ENCODE measurements around the gene ZFYVE28. TPM values are rescaled to one million over a fixed set of nuclear protein-coding genes. Genes with fewer than 3 reads are reported as not detected.

The ZFYVE28 gene
- total RNA-seq, 1 experiment from 2014 or later = 19.2 TPM

DNA sequence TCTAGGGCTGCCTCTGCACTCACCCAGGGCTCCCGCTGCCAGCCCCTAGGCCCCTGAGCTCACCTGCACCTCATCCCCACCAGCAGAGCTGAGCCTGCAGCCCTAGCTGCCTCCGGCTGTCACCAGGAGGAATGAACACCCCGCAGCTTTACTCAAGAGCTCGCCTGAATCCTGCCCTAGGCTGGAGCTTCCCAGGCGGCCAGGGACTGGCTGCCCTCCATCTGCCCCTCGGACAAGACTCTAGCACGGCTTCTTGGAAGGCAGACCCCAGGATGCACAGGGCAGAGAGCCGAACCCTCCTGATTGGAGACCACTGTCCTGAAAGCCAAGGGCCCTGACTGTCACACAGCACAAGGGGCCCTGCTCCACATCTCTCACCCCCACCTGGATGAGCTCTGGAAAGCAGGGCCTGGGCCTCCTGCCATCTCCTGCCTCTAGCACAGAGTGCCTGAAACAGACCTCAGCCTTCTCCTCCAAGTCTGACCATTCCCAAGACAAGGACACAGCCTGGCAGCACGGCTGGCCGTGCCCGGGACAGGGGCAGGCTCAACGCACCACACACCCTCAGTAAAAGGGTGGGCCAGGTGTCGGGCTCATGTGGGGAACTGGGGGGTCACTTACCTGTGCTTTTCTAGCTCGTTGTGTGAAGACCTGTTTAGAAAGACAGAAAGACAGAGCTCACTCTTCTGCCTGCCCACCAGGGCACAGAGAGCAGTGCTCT lies 160.9 kb downstream of the ZFYVE28 start:
- CTCF ChIA-PET = no interaction called here
- no peak for ATAC-seq
- no peaks in the 10 kb centered on the region for H4K20me1 ChIP-seq (ENCODE audit: insufficient read depth)
- H3K9me3 ChIP-seq (ENCODE audit: control insufficient read depth in 1 of 2, insufficient read depth in 1 of 2, low read depth in 1 of 2, low read length in 2 of 2) = no peaks in the 10 kb centered on the region
- TF ChIP-seq CTCF (IDR thresholded peaks at IDR 0.05 in 2 of 3, conservative IDR thresholded peaks at IDR 0.05 in 1 of 3; ENCODE audit: borderline replicate concordance in 1 of 3, insufficient read depth in 1 of 3, low read depth in 2 of 3, low read length in 2 of 3) (no peak), SP1 (IDR thresholded peaks at IDR 0.05; ENCODE audit: low read depth) (no peak), JUND (IDR thresholded peaks at IDR 0.05) (no peak), POLR2A (IDR thresholded peaks at IDR 0.05; ENCODE audit: borderline replicate concordance, extremely low read depth, insufficient read depth, insufficient read length) (no peak), POLR2AphosphoS5 (IDR thresholded peaks at IDR 0.05; ENCODE audit: low read depth, low read length) (no peak), EZH2phosphoT487 (IDR thresholded peaks at IDR 0.05; ENCODE audit: borderline replicate concordance) (no peak), TCF7L2 (IDR thresholded peaks at IDR 0.05; ENCODE audit: borderline replicate concordance, extremely low read depth, insufficient read depth, insufficient read length) (no peak), CEBPB (IDR thresholded peaks at IDR 0.05; ENCODE audit: low read depth) (no peak), FOSL1 (IDR thresholded peaks at IDR 0.05; ENCODE audit: low read depth) (no peak), ZFX (IDR thresholded peaks at IDR 0.05) (no peak), SIN3A (IDR thresholded peaks at IDR 0.05; ENCODE audit: low read depth) (no peak), ELF1 (IDR thresholded peaks at IDR 0.05; ENCODE audit: borderline replicate concordance, low read depth) (no peak), YY1 (IDR thresholded peaks at IDR 0.05; ENCODE audit: extremely low read depth, insufficient replicate concordance, low read depth, low read length) (no peak), EZH2 (IDR thresholded peaks at IDR 0.05) (no peak), SRF (IDR thresholded peaks at IDR 0.05; ENCODE audit: low read depth) (no peak), CBX3 (IDR thresholded peaks at IDR 0.05; ENCODE audit: low read depth) (no peak), RAD21 (IDR thresholded peaks at IDR 0.05; ENCODE audit: low read depth) (no peak)
- TF ChIP-seq, protein P1, sequence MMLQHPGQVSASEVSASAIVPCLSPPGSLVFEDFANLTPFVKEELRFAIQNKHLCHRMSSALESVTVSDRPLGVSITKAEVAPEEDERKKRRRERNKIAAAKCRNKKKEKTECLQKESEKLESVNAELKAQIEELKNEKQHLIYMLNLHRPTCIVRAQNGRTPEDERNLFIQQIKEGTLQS (IDR thresholded peaks at IDR 0.05) = no peak
- no peak overlapping the region for H2AFZ ChIP-seq (ENCODE audit: low read depth, low read length, poor library complexity, severe bottlenecking)
- H3K4me2 ChIP-seq (ENCODE audit: low read length) = no peak overlapping the region
- H3K36me3 ChIP-seq (ENCODE audit: control insufficient read depth in 1 of 2, insufficient read depth in 2 of 2, low read length in 2 of 2) = no peaks in the 10 kb centered on the region
- no peak overlapping the region for H3K9ac ChIP-seq (ENCODE audit: low read length)
- RAD21 ChIA-PET (ENCODE audit: low non-redundant PET in 1 of 2, low total read pairs in 2 of 2, uncharacterized antibody in 2 of 2, unreplicated experiment in 2 of 2) = no interaction called here
- no peaks in the 10 kb centered on the region for H3K27me3 ChIP-seq (ENCODE audit: insufficient read depth, low read length)
- POLR2A ChIA-PET = interaction anchor here (0.6 kb wide), 1 partner anchor 836 kb away, joined by 4 read pairs; no protein-coding TSS in a partner anchor
- H3K4me3 ChIP-seq (replicated peaks in 1 of 2; ENCODE audit: low read depth in 1 of 2, low read length in 2 of 2) = no peak overlapping the region
- no peaks in the 10 kb centered on the region for H3K79me2 ChIP-seq (ENCODE audit: insufficient read depth, low read length)
- H3K9me2 ChIP-seq (ENCODE audit: insufficient read depth) = no peaks in the 10 kb centered on the region
- intact Hi-C loops (cut with micrococcal nuclease) = no loop called here
- DNase-seq (ENCODE audit: low read depth, low spot score) = no peak
- BruUV-seq (replicated peaks) = no TSS peak
- peaks cover 6 to 10% of the 10 kb centered on the region in 2 experiments; a peak in 2 of 4 replicates for H3K4me1 ChIP-seq (ENCODE audit: control insufficient read depth in 1 of 2, insufficient read depth in 2 of 2, low read length in 2 of 2)
- H3K27ac ChIP-seq (ENCODE audit: low read depth, low read length) = no peak overlapping the region

Data from HCT116 (cell line).